A549 (cell line): ENCODE measurements around the gene CTNNA3. TPM values are rescaled to one million over a fixed set of nuclear protein-coding genes. Genes with fewer than 3 reads are reported as not detected.

Experiments used
- ATAC-seq, 2 experiments: fragments of 200-7000 bp in 1 of 2; fragments of >200 bp in 1 of 2; cut with Nextera tagmentation in 1 of 2; cut with Tn5 transposase in 1 of 2; 3 replicates each; pipeline versions ENCODE4 v1.8.0 to v1.9.1; 2018 to 2020; ENCODE audit warnings: mild to moderate bottlenecking in 1 of 2, moderate library complexity in 1 of 2
- CTCF ChIA-PET: fragments of 300-600 bp; sonication (Branson Sonifier 250); formaldehyde crosslinking; extraction: SDS; loops from one replicate; lab custom pipeline; 2021; ENCODE audit warnings: antibody characterized with exemption, inconsistent platforms; lab: Yijun Ruan, JAX
- POLR2A ChIA-PET: fragments of 350-600 bp; formaldehyde crosslinking; extraction: SDS; loops from one replicate; lab custom pipeline; 2021; ENCODE audit warnings: antibody characterized with exemption, inconsistent platforms; lab: Yijun Ruan, JAX
- DNase-seq, 2 experiments: peaks; one replicate each; pipeline versions ENCODE4 v3.0.0 to v3.0.0-alpha.2; 2011 to 2016; ENCODE audit warnings: low read depth in 1 of 2, low spot score in 1 of 2
- FAIRE-seq: peaks from 2 replicates; lab custom pipeline; 2011; peaks lifted over from hg19 to GRCh38; lab: Jason Lieb, UNC
- H3K27ac ChIP-seq, 2 experiments: fragments of >200 bp; sonication (Bioruptor Twin); formaldehyde crosslinking; 3 replicates each; pipeline ENCODE4 v1.5.1; 2016 to 2017
- H3K4me1 ChIP-seq: fragments of >200 bp; sonication (Bioruptor Twin); formaldehyde crosslinking; 3 replicates; pipeline ENCODE4 v1.6.1; 2016
- H3K4me2 ChIP-seq: fragments of >200 bp; sonication (Bioruptor Twin); formaldehyde crosslinking; 3 replicates; pipeline ENCODE4 v1.6.1; 2016
- H3K4me3 ChIP-seq: fragments of >200 bp; sonication (Bioruptor Twin); formaldehyde crosslinking; 3 replicates; pipeline ENCODE4 v1.5.1; 2016
- H3K9me3 ChIP-seq: fragments of >200 bp; sonication (Bioruptor Twin); formaldehyde crosslinking; 3 replicates; pipeline ENCODE4 v1.6.1; 2016
- CEBPB ChIP-seq, 2 experiments: fragments of >200 bp in 1 of 2; sonication (Bioruptor Twin) in 1 of 2; formaldehyde crosslinking in 1 of 2; IDR thresholded peaks; 2 replicates each; pipeline ENCODE4 v1.6.1; 2012 to 2016
- EHF ChIP-seq: fragments of 250-450 bp; sonication (Bioruptor Pico); IDR thresholded peaks from 2 replicates; pipeline ENCODE4 v1.5.0; 2020; ENCODE audit warnings: mild to moderate bottlenecking
- FOXS1 ChIP-seq: fragments of 250-450 bp; sonication (Bioruptor Pico); IDR thresholded peaks from 2 replicates; pipeline ENCODE4 v1.5.0; 2020; ENCODE audit warnings: mild to moderate bottlenecking, moderate library complexity
- HOXA7 ChIP-seq: fragments of 250-450 bp; sonication (Bioruptor Pico); IDR thresholded peaks from 2 replicates; pipeline ENCODE4 v1.5.0; 2020; ENCODE audit warnings: mild to moderate bottlenecking, moderate library complexity
- JUNB ChIP-seq: fragments of >200 bp; sonication (Bioruptor Twin); formaldehyde crosslinking; IDR thresholded peaks from 2 replicates; pipeline ENCODE4 v1.6.1; 2016
- KDM1A ChIP-seq: fragments of 200-600 bp; sonication (generic); IDR thresholded peaks from 2 replicates; pipeline ENCODE4 v1.6.1; 2016; ENCODE audit warnings: low read depth, mild to moderate bottlenecking
- NPAS2 ChIP-seq: fragments of 250-450 bp; sonication (Bioruptor Pico); IDR thresholded peaks from 2 replicates; pipeline ENCODE4 v1.8.0; 2022; ENCODE audit warnings: mild to moderate bottlenecking, moderate library complexity, borderline replicate concordance
- POLR2A ChIP-seq: IDR thresholded peaks from 2 replicates; pipeline ENCODE4 v1.6.1; 2012; ENCODE audit warnings: mild to moderate bottlenecking, low read length
- POLR2AphosphoS2 ChIP-seq: conservative IDR thresholded peaks from 2 replicates; pipeline ENCODE4 v1.6.1; 2012; ENCODE audit warnings: low read length, improper control_type of control experiment, inconsistent platforms
- RCOR1 ChIP-seq: fragments of 150-350 bp; IDR thresholded peaks from 2 replicates; pipeline ENCODE4 v1.6.1; 2014; ENCODE audit warnings: antibody characterized with exemption, low read length, low read depth
- RFX5 ChIP-seq: fragments of 450-650 bp; IDR thresholded peaks from 2 replicates; pipeline ENCODE4 v1.7.1; 2014; ENCODE audit warnings: antibody characterized with exemption, mild to moderate bottlenecking, moderate library complexity
- RNF2 ChIP-seq: fragments of 200-600 bp; sonication (generic); IDR thresholded peaks from 2 replicates; pipeline ENCODE4 v1.6.1; 2016; ENCODE audit warnings: low read depth, mild to moderate bottlenecking, antibody characterized with exemption, moderate library complexity, borderline replicate concordance
- SREBF2 ChIP-seq: fragments of 450-650 bp; IDR thresholded peaks from 2 replicates; pipeline ENCODE4 v1.6.1; 2014; ENCODE audit warnings: mild to moderate bottlenecking, moderate library complexity
- TP53 ChIP-seq: fragments of 250-450 bp; sonication (Bioruptor Pico); IDR thresholded peaks from 2 replicates; pipeline ENCODE4 v1.5.0; 2021; ENCODE audit warnings: mild to moderate bottlenecking, moderate library complexity
- ZC3H11A ChIP-seq: fragments of 450-650 bp; IDR thresholded peaks from 2 replicates; pipeline ENCODE4 v1.6.1; 2014; ENCODE audit warnings: antibody characterized with exemption, mild to moderate bottlenecking
- ZNF302 ChIP-seq: fragments of 250-450 bp; sonication (Bioruptor Pico); IDR thresholded peaks from 2 replicates; pipeline ENCODE4 v1.9.0; 2021; ENCODE audit warnings: inconsistent platforms, mild to moderate bottlenecking, moderate library complexity
- WGBS: methylation state at CpG from one replicate; pipeline ENCODE4 v1.1.6; 2017; ENCODE audit errors: missing lambda C conversion rate; 5-methylcytosine and 5-hydroxymethylcytosine counted together
- polyA plus RNA-seq, 4 experiments: library from polyadenylated mRNA; depleted of rRNA in 3 of 4; stranded (reverse); fragments of >200 nt; fragmentation: RNase III in 1 of 4; extraction: RNeasy Plus Mini Kit Qiagen cat#74134 plus additional on column Dnase treatment in 1 of 4; gene quantifications; 2 replicates in 3 of 4; 3 replicates in 1 of 4; pipeline ENCODE4 v1.2.3, GENCODE V29; 2011 to 2017
- TF ChIP-seq, protein P1 (sequence below): fragments of 200-600 bp; sonication (generic); IDR thresholded peaks from 2 replicates; pipeline ENCODE4 v1.6.1; 2016; ENCODE audit warnings: antibody characterized with exemption, mild to moderate bottlenecking, moderate library complexity
- TF ChIP-seq, protein P2 (sequence below): fragments of 250-450 bp; sonication (Bioruptor Pico); IDR thresholded peaks from 2 replicates; pipeline ENCODE4 v1.5.0; 2020; ENCODE audit warnings: low read depth, mild to moderate bottlenecking, moderate library complexity
- TF ChIP-seq, protein P3 (sequence below): IDR thresholded peaks from 2 replicates; pipeline ENCODE4 v1.6.1; 2012

CTNNA3 gene
- polyA plus RNA-seq, 2 of the 4 experiments (the other 2 are of a cell fraction) = not detected

DNA sequence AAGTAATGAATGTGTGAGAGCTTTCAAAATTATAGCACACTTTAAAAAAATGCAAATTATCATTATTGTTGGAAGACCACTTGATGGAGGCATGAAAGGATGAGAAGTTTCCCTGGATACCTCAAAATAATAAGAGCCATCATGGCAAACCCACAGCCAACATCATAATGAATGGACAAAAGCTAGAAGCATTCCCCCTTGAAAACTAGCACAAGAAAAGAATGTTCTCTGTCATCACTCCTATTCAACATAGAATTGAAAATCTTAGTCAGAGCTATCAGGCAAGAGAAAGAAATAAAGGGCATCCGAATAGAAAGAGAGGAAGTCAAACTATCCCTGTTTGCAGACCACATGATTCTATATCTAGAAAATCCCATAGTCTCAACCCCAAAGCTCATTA is 1657.4 kb downstream of the CTNNA3 start:
- Histone ChIP-seq H3K4me2 (no peak overlapping the region), H3K9me3 (no peaks in the 10 kb centered on the region; the same call in 2 of the 3 replicates)
- no peak for DNase-seq
- TF ChIP-seq POLR2AphosphoS2 = no peak
- TF ChIP-seq HOXA7 (CRISPR knock-in tag) = no peak
- no peak for TF ChIP-seq KDM1A
- TF ChIP-seq TP53 (CRISPR knock-in tag) = no peak
- TF ChIP-seq, protein P1, sequence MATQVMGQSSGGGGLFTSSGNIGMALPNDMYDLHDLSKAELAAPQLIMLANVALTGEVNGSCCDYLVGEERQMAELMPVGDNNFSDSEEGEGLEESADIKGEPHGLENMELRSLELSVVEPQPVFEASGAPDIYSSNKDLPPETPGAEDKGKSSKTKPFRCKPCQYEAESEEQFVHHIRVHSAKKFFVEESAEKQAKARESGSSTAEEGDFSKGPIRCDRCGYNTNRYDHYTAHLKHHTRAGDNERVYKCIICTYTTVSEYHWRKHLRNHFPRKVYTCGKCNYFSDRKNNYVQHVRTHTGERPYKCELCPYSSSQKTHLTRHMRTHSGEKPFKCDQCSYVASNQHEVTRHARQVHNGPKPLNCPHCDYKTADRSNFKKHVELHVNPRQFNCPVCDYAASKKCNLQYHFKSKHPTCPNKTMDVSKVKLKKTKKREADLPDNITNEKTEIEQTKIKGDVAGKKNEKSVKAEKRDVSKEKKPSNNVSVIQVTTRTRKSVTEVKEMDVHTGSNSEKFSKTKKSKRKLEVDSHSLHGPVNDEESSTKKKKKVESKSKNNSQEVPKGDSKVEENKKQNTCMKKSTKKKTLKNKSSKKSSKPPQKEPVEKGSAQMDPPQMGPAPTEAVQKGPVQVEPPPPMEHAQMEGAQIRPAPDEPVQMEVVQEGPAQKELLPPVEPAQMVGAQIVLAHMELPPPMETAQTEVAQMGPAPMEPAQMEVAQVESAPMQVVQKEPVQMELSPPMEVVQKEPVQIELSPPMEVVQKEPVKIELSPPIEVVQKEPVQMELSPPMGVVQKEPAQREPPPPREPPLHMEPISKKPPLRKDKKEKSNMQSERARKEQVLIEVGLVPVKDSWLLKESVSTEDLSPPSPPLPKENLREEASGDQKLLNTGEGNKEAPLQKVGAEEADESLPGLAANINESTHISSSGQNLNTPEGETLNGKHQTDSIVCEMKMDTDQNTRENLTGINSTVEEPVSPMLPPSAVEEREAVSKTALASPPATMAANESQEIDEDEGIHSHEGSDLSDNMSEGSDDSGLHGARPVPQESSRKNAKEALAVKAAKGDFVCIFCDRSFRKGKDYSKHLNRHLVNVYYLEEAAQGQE = no peak
- no peak for TF ChIP-seq EHF (CRISPR knock-in tag)
- TF ChIP-seq ZNF302 (CRISPR knock-in tag) = no peak
- TF ChIP-seq RFX5 = no peak
- TF ChIP-seq RNF2 = no peak
- no peak for TF ChIP-seq RCOR1
- TF ChIP-seq, all 56 proteins: peak for 0
- POLR2A ChIA-PET = no interaction called here
- Histone ChIP-seq H3K4me1 (no peaks in the 10 kb centered on the region), H3K4me3 (no peak overlapping the region), H3K27ac (no peak overlapping the region)
- ATAC-seq (no peak), FAIRE-seq (no peak)
- CTCF ChIA-PET = no interaction called here
- 3% methylated on average over 1 of the region's 1 CpG for WGBS

DNA sequence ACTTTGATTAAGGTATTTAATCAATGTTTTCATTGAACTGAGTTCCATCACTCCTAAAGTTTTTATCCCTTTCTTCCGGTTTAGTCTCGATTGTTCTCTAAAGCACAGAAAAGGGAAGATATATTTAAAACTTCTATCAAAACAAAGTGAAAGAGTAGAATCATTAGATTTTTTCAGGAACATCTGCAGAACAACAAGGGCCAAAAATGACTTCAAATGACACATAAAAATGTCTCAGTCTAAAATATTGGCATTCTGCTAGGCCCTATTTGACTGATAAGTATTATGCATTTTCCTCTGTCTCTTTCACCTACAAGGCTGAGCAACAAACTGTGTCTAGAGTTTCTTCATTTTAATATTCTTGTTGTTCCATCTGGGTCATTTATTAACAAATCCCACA is 1669.7 kb downstream of the CTNNA3 start:
- WGBS = 61% methylated on average over 2 of the region's 2 CpGs
- no peak for DNase-seq
- TF ChIP-seq, protein P2, sequence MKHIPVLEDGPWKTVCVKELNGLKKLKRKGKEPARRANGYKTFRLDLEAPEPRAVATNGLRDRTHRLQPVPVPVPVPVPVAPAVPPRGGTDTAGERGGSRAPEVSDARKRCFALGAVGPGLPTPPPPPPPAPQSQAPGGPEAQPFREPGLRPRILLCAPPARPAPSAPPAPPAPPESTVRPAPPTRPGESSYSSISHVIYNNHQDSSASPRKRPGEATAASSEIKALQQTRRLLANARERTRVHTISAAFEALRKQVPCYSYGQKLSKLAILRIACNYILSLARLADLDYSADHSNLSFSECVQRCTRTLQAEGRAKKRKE (CRISPR knock-in tag) = no peak
- TF ChIP-seq HOXA7 (CRISPR knock-in tag) (no peak), RFX5 (no peak), JUNB (no peak), ZC3H11A (no peak), CEBPB (IDR thresholded peaks at IDR 0.05) (no peak)
- TF ChIP-seq, protein P1 = no peak
- CTCF ChIA-PET = no interaction called here
- no peaks in the 10 kb centered on the region for H3K9me3 ChIP-seq
- no peak overlapping the region for H3K27ac ChIP-seq
- POLR2A ChIA-PET = no interaction called here
- H3K4me2 ChIP-seq = no peak overlapping the region
- FAIRE-seq = no peak
- no peak overlapping the region for H3K4me3 ChIP-seq
- no peak for ATAC-seq
- no peaks in the 10 kb centered on the region for H3K4me1 ChIP-seq

DNA sequence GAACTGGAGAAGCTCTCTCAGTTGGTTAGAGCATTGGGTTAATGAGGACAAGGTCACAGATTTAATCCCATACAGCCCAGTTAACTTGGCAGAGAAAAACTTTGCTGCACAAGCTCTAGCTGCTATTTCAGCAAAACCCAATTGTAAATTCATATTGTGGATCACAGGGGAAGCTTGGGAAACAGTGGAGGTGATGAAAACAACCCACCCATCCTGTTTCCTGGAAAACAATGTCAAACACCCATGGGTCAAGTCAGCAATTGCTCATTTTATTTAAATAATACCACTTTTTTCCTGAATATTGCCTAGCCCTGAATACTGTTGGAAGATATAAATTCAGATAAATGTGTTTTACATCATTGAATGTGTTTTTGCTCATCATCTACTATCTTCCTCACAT is 1670.8 kb downstream of the CTNNA3 start:
- no peak for FAIRE-seq
- TF ChIP-seq RFX5 (no peak), POLR2A (no peak), SREBF2 (no peak), NPAS2 (CRISPR knock-in tag) (no peak), EHF (CRISPR knock-in tag) (no peak), FOXS1 (CRISPR knock-in tag) (no peak), ZC3H11A (no peak)
- TF ChIP-seq, protein P3, sequence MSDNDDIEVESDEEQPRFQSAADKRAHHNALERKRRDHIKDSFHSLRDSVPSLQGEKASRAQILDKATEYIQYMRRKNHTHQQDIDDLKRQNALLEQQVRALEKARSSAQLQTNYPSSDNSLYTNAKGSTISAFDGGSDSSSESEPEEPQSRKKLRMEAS = no peak
- TF ChIP-seq, all 56 proteins: peak for 0
- ATAC-seq (no peak), DNase-seq (no peak)
- ChIA-PET POLR2A (no interaction called here), CTCF (no interaction called here)
- H3K4me1 ChIP-seq = no peaks in the 10 kb centered on the region
- H3K9me3 ChIP-seq = no peaks in the 10 kb centered on the region
- no peak overlapping the region for H3K27ac ChIP-seq
- no peak overlapping the region for H3K4me2 ChIP-seq
- H3K4me3 ChIP-seq = no peak overlapping the region
